Neural progenitor cell (in vitro differentiated cells): ENCODE measurements around the gene GNAS-AS1. TPM values are rescaled to one million over a fixed set of nuclear protein-coding genes. Genes with fewer than 3 reads are reported as not detected.

ENCODE experiments used
- DNase-seq: peaks from one replicate; pipeline ENCODE4 v3.0.0-alpha.2; 2016; ENCODE audit warnings: low spot score
- H2AFZ ChIP-seq: fragments of 200-600 bp; sonication (generic); replicated peaks from 2 replicates; pipeline ENCODE4 v1.6.1; 2016; ENCODE audit warnings: antibody characterized with exemption
- H3F3A ChIP-seq: fragments of 200-600 bp; sonication (generic); 2 replicates; pipeline ENCODE4 v1.6.1; 2016; ENCODE audit warnings: antibody characterized with exemption, low read depth
- H3K27ac ChIP-seq: fragments of 200-600 bp; sonication (generic); 2 replicates; pipeline ENCODE4 v1.5.1; 2016; ENCODE audit warnings: mild to moderate bottlenecking
- H3K27me3 ChIP-seq: fragments of 200-600 bp; sonication (generic); 2 replicates; pipeline ENCODE4 v1.6.1; 2016; ENCODE audit warnings: mild to moderate bottlenecking, moderate library complexity
- H3K36me3 ChIP-seq: fragments of 200-600 bp; sonication (generic); 2 replicates; pipeline ENCODE4 v1.5.1; 2016
- H3K4me1 ChIP-seq: fragments of 200-600 bp; sonication (generic); 2 replicates; pipeline ENCODE4 v1.6.1; 2016; ENCODE audit warnings: mixed run types
- H3K4me2 ChIP-seq: fragments of 200-600 bp; sonication (generic); 2 replicates; pipeline ENCODE4 v1.6.1; 2016
- H3K4me3 ChIP-seq: fragments of 200-600 bp; sonication (generic); 2 replicates; pipeline ENCODE4 v1.5.1; 2016
- H3K79me2 ChIP-seq: fragments of 200-600 bp; sonication (generic); 2 replicates; pipeline ENCODE4 v1.6.1; 2016; ENCODE audit warnings: low read depth
- H3K9ac ChIP-seq: fragments of 200-600 bp; sonication (generic); 2 replicates; pipeline ENCODE4 v1.6.1; 2016
- H3K9me3 ChIP-seq: fragments of 200-600 bp; sonication (generic); 2 replicates; pipeline ENCODE4 v1.5.1; 2016; ENCODE audit warnings: low read depth
- H4K20me1 ChIP-seq: fragments of 200-600 bp; sonication (generic); 2 replicates; pipeline ENCODE4 v1.6.1; 2016; ENCODE audit warnings: low read depth
- H3K27ac Mint-ChIP-seq: 3 replicates; pipeline ENCODE4 v1.8.0; 2021; ENCODE audit warnings: mixed read lengths
- H3K27me3 Mint-ChIP-seq: 2 replicates; pipeline ENCODE4 v1.8.0; 2022; ENCODE audit warnings: low read depth, mild to moderate bottlenecking, inconsistent platforms, moderate library complexity, mixed read lengths; ENCODE audit not compliant: insufficient read depth
- H3K36me3 Mint-ChIP-seq: 3 replicates; pipeline ENCODE4 v1.8.0; 2021; ENCODE audit warnings: mixed read lengths
- H3K4me1 Mint-ChIP-seq: 3 replicates; pipeline ENCODE4 v1.8.0; 2021; ENCODE audit warnings: mixed read lengths
- H3K4me3 Mint-ChIP-seq: 3 replicates; pipeline ENCODE4 v1.8.0; 2021; ENCODE audit warnings: mild to moderate bottlenecking, moderate library complexity, mixed read lengths
- H3K9me3 Mint-ChIP-seq: 3 replicates; pipeline ENCODE4 v1.8.0; 2020; ENCODE audit warnings: mixed read lengths
- EZH2 ChIP-seq: fragments of 200-600 bp; sonication (generic); IDR thresholded peaks from 2 replicates; pipeline ENCODE4 v1.6.1; 2017; ENCODE audit warnings: antibody characterized with exemption, mild to moderate bottlenecking, moderate library complexity
- EZH2phosphoT487 ChIP-seq: fragments of 200-600 bp; sonication (generic); IDR thresholded peaks from 2 replicates; pipeline ENCODE4 v1.6.1; 2017; ENCODE audit warnings: antibody characterized with exemption
- total RNA-seq: library from RNA; depleted of rRNA; stranded (reverse); fragments of >200 nt; gene quantifications from 2 replicates; pipeline ENCODE4 v1.2.3, GENCODE V29; 2015; ENCODE audit warnings: low replicate concordance
- TF ChIP-seq, protein P1 (sequence below): fragments of 200-600 bp; sonication (generic); IDR thresholded peaks from 2 replicates; pipeline ENCODE4 v1.5.1; 2017; ENCODE audit warnings: antibody characterized with exemption, mild to moderate bottlenecking

The GNAS-AS1 gene
- total RNA-seq, 1 donor from 2014 or later, result 5.8 TPM

DNA sequence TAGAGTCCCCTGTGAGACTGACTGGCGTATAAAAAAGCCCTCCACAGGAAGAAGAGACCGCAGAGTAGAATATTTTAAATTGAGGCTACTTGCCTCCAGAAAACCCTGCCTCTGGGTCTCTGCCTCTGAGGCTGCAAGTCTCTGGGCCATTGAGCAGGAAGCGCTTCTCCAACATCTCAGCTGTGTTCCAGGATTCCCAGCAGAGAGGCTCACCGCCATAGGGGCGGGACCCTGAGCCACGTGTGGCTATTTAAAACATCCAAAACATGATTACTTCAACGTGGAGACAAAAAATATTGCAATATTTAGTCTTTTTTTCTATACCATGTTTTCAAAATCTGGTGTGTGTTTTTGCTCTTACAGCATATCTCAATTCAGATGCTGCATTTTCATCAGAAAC, 59.4 kb downstream of the GNAS-AS1 start:
- Histone ChIP-seq H3K27me3 (no peaks in the 10 kb centered on the region), H3K9ac (no peak overlapping the region), H3K27ac (no peak overlapping the region), H3K79me2 (no peaks in the 10 kb centered on the region), H2AFZ (no peak overlapping the region), H3F3A (no peaks in the 10 kb centered on the region), H3K4me1 (peaks cover 7% of the 10 kb centered on the region), H3K4me2 (no peak overlapping the region), H3K36me3 (no peaks in the 10 kb centered on the region), H3K9me3 (no peaks in the 10 kb centered on the region), H3K4me3 (no peak overlapping the region), H4K20me1 (no peaks in the 10 kb centered on the region)
- no peak for TF ChIP-seq EZH2
- TF ChIP-seq EZH2phosphoT487, result no peak
- TF ChIP-seq, protein P1, sequence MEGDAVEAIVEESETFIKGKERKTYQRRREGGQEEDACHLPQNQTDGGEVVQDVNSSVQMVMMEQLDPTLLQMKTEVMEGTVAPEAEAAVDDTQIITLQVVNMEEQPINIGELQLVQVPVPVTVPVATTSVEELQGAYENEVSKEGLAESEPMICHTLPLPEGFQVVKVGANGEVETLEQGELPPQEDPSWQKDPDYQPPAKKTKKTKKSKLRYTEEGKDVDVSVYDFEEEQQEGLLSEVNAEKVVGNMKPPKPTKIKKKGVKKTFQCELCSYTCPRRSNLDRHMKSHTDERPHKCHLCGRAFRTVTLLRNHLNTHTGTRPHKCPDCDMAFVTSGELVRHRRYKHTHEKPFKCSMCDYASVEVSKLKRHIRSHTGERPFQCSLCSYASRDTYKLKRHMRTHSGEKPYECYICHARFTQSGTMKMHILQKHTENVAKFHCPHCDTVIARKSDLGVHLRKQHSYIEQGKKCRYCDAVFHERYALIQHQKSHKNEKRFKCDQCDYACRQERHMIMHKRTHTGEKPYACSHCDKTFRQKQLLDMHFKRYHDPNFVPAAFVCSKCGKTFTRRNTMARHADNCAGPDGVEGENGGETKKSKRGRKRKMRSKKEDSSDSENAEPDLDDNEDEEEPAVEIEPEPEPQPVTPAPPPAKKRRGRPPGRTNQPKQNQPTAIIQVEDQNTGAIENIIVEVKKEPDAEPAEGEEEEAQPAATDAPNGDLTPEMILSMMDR, result no peak
- no peak for DNase-seq
- Mint-ChIP-seq H3K4me3 (no peak overlapping the region), H3K27me3 (peaks cover 15% of the 10 kb centered on the region), H3K27ac (no peak overlapping the region), H3K4me1 (peaks cover 20% of the 10 kb centered on the region), H3K9me3 (no peaks in the 10 kb centered on the region), H3K36me3 (no peaks in the 10 kb centered on the region)

DNA sequence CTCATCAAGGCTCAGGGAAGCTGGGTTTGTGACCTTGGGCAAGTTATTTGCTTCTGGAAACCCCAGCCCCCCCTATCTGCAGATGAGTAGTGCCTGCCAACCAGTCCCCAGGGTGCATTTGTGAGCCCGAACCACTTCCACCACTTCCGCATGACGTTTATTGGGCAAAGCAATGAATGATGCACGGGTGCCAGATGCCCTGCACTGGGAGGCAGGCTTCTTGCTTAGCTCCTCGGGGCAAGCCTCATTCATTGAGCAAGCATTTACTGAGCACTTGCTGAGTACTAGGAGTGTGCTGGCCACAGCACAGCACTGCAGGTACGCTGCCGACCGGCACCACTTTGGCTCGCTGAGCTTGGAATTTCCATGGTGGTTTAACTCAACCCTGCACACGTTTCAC, 60.2 kb downstream of the GNAS-AS1 start:
- Histone ChIP-seq H3K4me2 (no peak overlapping the region), H3K9me3 (no peaks in the 10 kb centered on the region), H3F3A (no peaks in the 10 kb centered on the region), H3K27ac (no peak overlapping the region), H3K27me3 (no peaks in the 10 kb centered on the region), H3K79me2 (no peaks in the 10 kb centered on the region), H2AFZ (no peak overlapping the region), H4K20me1 (no peaks in the 10 kb centered on the region), H3K4me1 (peaks cover 7% of the 10 kb centered on the region), H3K4me3 (no peak overlapping the region), H3K36me3 (no peaks in the 10 kb centered on the region), H3K9ac (no peak overlapping the region)
- peaks cover 12% of the 10 kb centered on the region for H3K27me3 Mint-ChIP-seq
- H3K9me3 Mint-ChIP-seq, result no peaks in the 10 kb centered on the region
- H3K27ac Mint-ChIP-seq, result no peak overlapping the region
- H3K36me3 Mint-ChIP-seq, result no peaks in the 10 kb centered on the region
- DNase-seq, result no peak
- H3K4me1 Mint-ChIP-seq, result peaks cover 16% of the 10 kb centered on the region
- TF ChIP-seq EZH2 (no peak), EZH2phosphoT487 (no peak)
- TF ChIP-seq, protein P1, result no peak
- H3K4me3 Mint-ChIP-seq, result no peak overlapping the region

DNA sequence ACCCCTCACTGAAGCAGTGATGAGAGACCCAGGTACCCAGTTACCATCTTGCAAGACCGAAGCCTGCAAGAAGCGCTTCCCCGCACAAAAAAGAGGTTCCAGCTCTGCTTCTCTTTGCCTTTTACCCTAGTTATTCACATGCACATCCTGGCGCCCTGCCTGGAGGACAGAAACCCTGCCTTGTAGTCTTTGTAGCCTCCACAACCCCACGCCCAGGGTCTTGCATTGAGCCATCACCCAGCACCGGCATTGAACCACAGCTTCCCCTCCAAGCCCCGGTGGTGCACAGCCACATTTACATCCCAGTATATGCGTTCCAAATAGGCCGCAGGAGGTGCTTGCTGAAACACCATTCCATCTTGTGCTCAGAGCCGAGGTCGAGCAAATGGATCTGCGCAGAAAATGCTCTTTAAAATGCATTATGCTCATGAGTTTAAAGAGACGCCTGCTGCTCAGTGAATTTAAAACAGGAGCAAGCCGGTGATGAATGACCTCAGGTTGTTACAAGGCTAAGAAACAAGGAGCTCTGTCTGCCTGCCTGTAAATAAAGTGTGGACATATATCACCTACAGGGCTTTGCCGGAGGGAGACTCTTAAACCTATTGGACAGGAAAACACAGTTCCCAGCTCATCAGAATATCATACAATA, 61.7 kb downstream of the GNAS-AS1 start:
- no peak overlapping the region for H3K27ac ChIP-seq
- H3K27ac Mint-ChIP-seq, result no peak overlapping the region
- H3K4me2 ChIP-seq, result no peak overlapping the region
- H3K9me3 Mint-ChIP-seq, result no peaks in the 10 kb centered on the region
- H3K4me3 Mint-ChIP-seq, result no peak overlapping the region
- H3K4me3 ChIP-seq, result no peak overlapping the region
- no peaks in the 10 kb centered on the region for H3K36me3 Mint-ChIP-seq
- peaks cover 12% of the 10 kb centered on the region for H3K4me1 Mint-ChIP-seq
- no peak for TF ChIP-seq EZH2
- no peaks in the 10 kb centered on the region for H3K36me3 ChIP-seq
- H3F3A ChIP-seq, result no peaks in the 10 kb centered on the region
- no peak for DNase-seq
- no peaks in the 10 kb centered on the region for H3K79me2 ChIP-seq
- no peaks in the 10 kb centered on the region for H3K27me3 ChIP-seq
- H3K9me3 ChIP-seq, result no peaks in the 10 kb centered on the region
- H3K4me1 ChIP-seq, result no peaks in the 10 kb centered on the region
- peaks cover 13% of the 10 kb centered on the region for H3K27me3 Mint-ChIP-seq
- H4K20me1 ChIP-seq, result no peaks in the 10 kb centered on the region
- no peak overlapping the region for H2AFZ ChIP-seq
- no peak overlapping the region for H3K9ac ChIP-seq

DNA sequence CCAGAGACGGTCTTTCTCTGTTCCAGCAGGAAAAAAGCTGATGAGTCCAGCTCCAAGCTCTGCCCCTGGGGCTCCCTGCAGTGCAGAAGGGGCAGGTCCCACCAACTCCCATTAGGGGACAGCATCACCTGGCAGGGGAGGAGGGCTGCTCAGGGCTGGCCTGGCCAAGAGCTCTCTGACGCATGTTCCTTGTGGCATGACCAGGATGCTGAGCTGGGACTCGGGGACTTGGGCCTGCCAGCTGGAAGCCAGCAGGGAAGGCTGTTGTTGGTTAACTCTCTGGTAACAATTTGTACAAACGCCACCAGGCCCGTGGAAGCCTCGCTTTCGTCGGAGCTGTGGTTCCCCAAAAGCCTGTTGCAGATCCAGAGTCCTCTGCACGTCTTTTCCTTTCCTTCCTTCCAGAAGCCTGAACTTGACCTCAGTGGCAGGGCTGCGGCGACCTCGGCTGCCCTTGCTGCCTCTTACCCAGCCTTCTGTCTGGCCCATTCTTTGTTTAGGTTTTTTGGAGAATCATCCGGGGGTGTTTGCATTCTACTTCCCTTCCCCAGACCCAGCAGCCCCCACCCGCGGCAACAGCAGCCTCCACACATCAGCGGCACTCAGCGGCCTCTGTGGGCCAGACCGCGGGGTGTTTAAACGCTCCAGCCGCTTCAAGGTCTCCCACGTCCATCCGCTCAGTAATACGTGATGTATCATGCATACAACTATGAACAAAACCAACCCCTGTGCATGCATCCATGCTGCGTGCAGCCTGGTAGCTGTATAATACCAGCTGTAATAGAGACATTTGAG, 63.3 kb downstream of the GNAS-AS1 start:
- Mint-ChIP-seq H3K27ac (no peak overlapping the region), H3K36me3 (no peaks in the 10 kb centered on the region), H3K9me3 (no peaks in the 10 kb centered on the region), H3K4me1 (peaks cover 12% of the 10 kb centered on the region), H3K27me3 (peaks cover 12% of the 10 kb centered on the region), H3K4me3 (no peak overlapping the region)
- Histone ChIP-seq H3K79me2 (no peaks in the 10 kb centered on the region), H2AFZ (no peak overlapping the region), H3K36me3 (no peaks in the 10 kb centered on the region), H3K9ac (no peak overlapping the region), H4K20me1 (no peaks in the 10 kb centered on the region), H3K4me2 (no peak overlapping the region), H3K9me3 (no peaks in the 10 kb centered on the region), H3K4me1 (no peaks in the 10 kb centered on the region), H3K27ac (no peak overlapping the region), H3K27me3 (no peaks in the 10 kb centered on the region), H3F3A (no peaks in the 10 kb centered on the region), H3K4me3 (no peak overlapping the region)
- DNase-seq, result no peak
- TF ChIP-seq, protein P1, result no peak
- no peak for TF ChIP-seq EZH2phosphoT487
